HCT116 (cell line): ENCODE results near the gene NFATC1. TPM values are rescaled to one million over a fixed set of nuclear protein-coding genes. Genes with fewer than 3 reads are reported as not detected.

ENCODE experiments used
- ATAC-seq: fragments of 200-7000 bp; cut with Tn5 transposase; 2 replicates; pipeline ENCODE4 v1.9.1; 2020; ENCODE audit warnings: mild to moderate bottlenecking, moderate library complexity
- BruUV-seq: library from RNA; stranded (reverse); fragments of 400-500 nt; replicated peaks from 2 replicates; lab custom pipeline; 2021; lab: Mats Ljungman, UMichigan
- CTCF ChIA-PET: fragments of 300-600 bp; sonication (Branson Sonifier 250); formaldehyde crosslinking; loops from one replicate; lab custom pipeline; 2021; ENCODE audit warnings: antibody characterized with exemption; lab: Charles Lee
- POLR2A ChIA-PET: fragments of 300-600, 350-600 bp; sonication (Branson Sonifier 250); formaldehyde crosslinking; loops from one replicate; lab custom pipeline; 2021; ENCODE audit warnings: antibody characterized with exemption; lab: Charles Lee
- RAD21 ChIA-PET, 2 experiments: fragments of 300-600 bp; sonication (Branson Sonifier 250); formaldehyde crosslinking; loops; one replicate each; lab custom pipeline; 2023; ENCODE audit warnings: low total read pairs in 2 of 2; ENCODE audit not compliant: uncharacterized antibody in 2 of 2, unreplicated experiment in 2 of 2, low non-redundant PET in 1 of 2; lab: Charles Lee
- DNase-seq: peaks from one replicate; pipeline ENCODE4 v3.0.0-alpha.2; 2010; ENCODE audit warnings: low read depth, low spot score
- H2AFZ ChIP-seq: fragments of 200-600 bp; shearing (Covaris generic), sonication (generic); 2 replicates; pipeline ENCODE4 v1.6.1; 2017; ENCODE audit warnings: low read depth, mixed run types, mixed read lengths, antibody characterized with exemption, low read length; ENCODE audit not compliant: poor library complexity, severe bottlenecking
- H3K27ac ChIP-seq: 2 replicates; pipeline ENCODE4 v1.5.1; 2012; ENCODE audit warnings: low read depth, low read length
- H3K27me3 ChIP-seq: fragments of 200-600 bp; sonication (generic); 2 replicates; pipeline ENCODE4 v1.6.1; 2016; ENCODE audit warnings: mixed run types, low read length, mixed read lengths; ENCODE audit not compliant: insufficient read depth
- H3K36me3 ChIP-seq, 2 experiments: fragments of 200-500 bp in 1 of 2; fragments of 200-600 bp in 1 of 2; sonication (Bioruptor generic) in 1 of 2; sonication (generic) in 1 of 2; 2 replicates each; pipeline versions ENCODE4 v1.5.1 to v1.6.1; 2014 to 2016; ENCODE audit warnings: low read length in 2 of 2, inconsistent platforms in 1 of 2, mixed read lengths in 1 of 2, mixed run types in 1 of 2; ENCODE audit not compliant: insufficient read depth in 2 of 2, control insufficient read depth in 1 of 2
- H3K4me1 ChIP-seq, 2 experiments: fragments of 200-600 bp in 1 of 2; sonication (generic) in 1 of 2; 2 replicates each; pipeline versions ENCODE4 v1.5.1 to v1.6.1; 2012 to 2017; ENCODE audit warnings: low read length in 2 of 2, inconsistent platforms in 1 of 2, mild to moderate bottlenecking in 1 of 2, mixed read lengths in 1 of 2, mixed run types in 1 of 2, moderate library complexity in 1 of 2; ENCODE audit not compliant: insufficient read depth in 2 of 2, control insufficient read depth in 1 of 2
- H3K4me2 ChIP-seq: fragments of 200-600 bp; sonication (generic); 2 replicates; pipeline ENCODE4 v1.6.1; 2017; ENCODE audit warnings: mixed run types, low read length, mixed read lengths
- H3K4me3 ChIP-seq, 2 experiments: fragments of 200-600 bp in 1 of 2; sonication (generic) in 1 of 2; replicated peaks in 1 of 2; 2 replicates each; pipeline ENCODE4 v1.5.1; 2011 to 2016; ENCODE audit warnings: low read length in 2 of 2, control low read depth in 1 of 2, low read depth in 1 of 2, mild to moderate bottlenecking in 1 of 2, mixed read lengths in 1 of 2, mixed run types in 1 of 2
- H3K79me2 ChIP-seq: fragments of 200-600 bp; sonication (generic); 2 replicates; pipeline ENCODE4 v1.6.1; 2017; ENCODE audit warnings: mild to moderate bottlenecking, mixed run types, low read length, moderate library complexity, mixed read lengths; ENCODE audit not compliant: insufficient read depth
- H3K9ac ChIP-seq: fragments of 200-600 bp; sonication (generic); 2 replicates; pipeline ENCODE4 v1.6.1; 2016; ENCODE audit warnings: low read length, mixed read lengths
- H3K9me2 ChIP-seq: fragments of 200-600 bp; sonication (generic), shearing (Covaris generic); 2 replicates; pipeline ENCODE4 v1.6.1; 2017; ENCODE audit warnings: mixed run types, mild to moderate bottlenecking, moderate library complexity; ENCODE audit not compliant: insufficient read depth
- H3K9me3 ChIP-seq, 2 experiments: fragments of 200-500 bp in 1 of 2; fragments of 200-600 bp in 1 of 2; sonication (Bioruptor generic) in 1 of 2; sonication (generic) in 1 of 2; 2 replicates each; pipeline ENCODE4 v1.6.1; 2014 to 2017; ENCODE audit warnings: low read length in 2 of 2, mixed read lengths in 2 of 2, inconsistent platforms in 1 of 2, low read depth in 1 of 2, mild to moderate bottlenecking in 1 of 2, mixed run types in 1 of 2, moderate library complexity in 1 of 2; ENCODE audit not compliant: control insufficient read depth in 1 of 2, insufficient read depth in 1 of 2
- H4K20me1 ChIP-seq: fragments of 200-600 bp; sonication (generic), shearing (Covaris generic); 2 replicates; pipeline ENCODE4 v1.6.1; 2017; ENCODE audit warnings: mixed run types, mild to moderate bottlenecking, moderate library complexity; ENCODE audit not compliant: insufficient read depth
- CEBPB ChIP-seq: IDR thresholded peaks from 2 replicates; pipeline ENCODE4 v1.6.1; 2012; ENCODE audit warnings: low read depth
- ELF1 ChIP-seq: IDR thresholded peaks from 2 replicates; pipeline ENCODE4 v1.6.1; 2012; ENCODE audit warnings: low read depth, borderline replicate concordance
- EZH2phosphoT487 ChIP-seq: fragments of 200-600 bp; IDR thresholded peaks from 2 replicates; pipeline ENCODE4 v1.6.1; 2018; ENCODE audit warnings: antibody characterized with exemption, borderline replicate concordance
- FOSL1 ChIP-seq: IDR thresholded peaks from 2 replicates; pipeline ENCODE4 v1.6.1; 2012; ENCODE audit warnings: low read depth
- POLR2AphosphoS5 ChIP-seq: IDR thresholded peaks from 2 replicates; pipeline ENCODE4 v1.6.1; 2011; ENCODE audit warnings: mild to moderate bottlenecking, low read depth, low read length, moderate library complexity
- RAD21 ChIP-seq: IDR thresholded peaks from 2 replicates; pipeline ENCODE4 v1.6.1; 2012; ENCODE audit warnings: low read depth, mild to moderate bottlenecking
- SIN3A ChIP-seq: IDR thresholded peaks from 2 replicates; pipeline ENCODE4 v1.6.1; 2012; ENCODE audit warnings: low read depth
- SP1 ChIP-seq: IDR thresholded peaks from 2 replicates; pipeline ENCODE4 v1.6.1; 2012; ENCODE audit warnings: low read depth
- SRF ChIP-seq: IDR thresholded peaks from 2 replicates; pipeline ENCODE4 v1.6.1; 2012; ENCODE audit warnings: low read depth
- TCF7L2 ChIP-seq: IDR thresholded peaks from 2 replicates; pipeline ENCODE4 v1.7.0; 2011; ENCODE audit warnings: borderline replicate concordance, inconsistent platforms; ENCODE audit not compliant: insufficient read depth, insufficient read length; ENCODE audit errors: extremely low read depth
- YY1 ChIP-seq: IDR thresholded peaks from 2 replicates; pipeline ENCODE4 v1.6.1; 2011; ENCODE audit warnings: low read length, low read depth, moderate library complexity, mild to moderate bottlenecking; ENCODE audit not compliant: insufficient replicate concordance; ENCODE audit errors: extremely low read depth
- ZFX ChIP-seq: fragments of 450-650 bp; IDR thresholded peaks from 2 replicates; pipeline ENCODE4 v1.6.1; 2017
- ZNF274 ChIP-seq: fragments of 200-500 bp; sonication (Bioruptor generic); IDR thresholded peaks from 2 replicates; pipeline ENCODE4 v1.6.1; 2014; ENCODE audit warnings: mild to moderate bottlenecking, low read depth, low read length, inconsistent platforms
- intact Hi-C: fragments of 100-400 bp; cut with micrococcal nuclease; formaldehyde crosslinking; loops from 2 replicates; pipeline ENCODE4 v1.10.0; 2022
- total RNA-seq: library from RNA; stranded (reverse); gene quantifications from one replicate; pipeline ENCODE4 v1.2.1, GENCODE V29; 2021; ENCODE audit not compliant: unreplicated experiment
- TF ChIP-seq, protein P1 (sequence below): IDR thresholded peaks from 2 replicates; pipeline ENCODE4 v1.6.1; 2012; ENCODE audit warnings: low read depth
- TF ChIP-seq, protein P2 (sequence below): IDR thresholded peaks from 2 replicates; pipeline ENCODE4 v1.6.1; 2012
- TF ChIP-seq, protein P3 (sequence below): IDR thresholded peaks from 2 replicates; pipeline ENCODE4 v1.6.1; 2012
- TF ChIP-seq, protein P4 (sequence below), 3 experiments: fragments of 200-600 bp in 1 of 3; sonication (generic) in 1 of 3; IDR thresholded peaks in 2 of 3; conservative IDR thresholded peaks in 1 of 3; 2 replicates each; pipeline ENCODE4 v1.5.1; 2012 to 2017; ENCODE audit warnings: low read depth in 2 of 3, low read length in 2 of 3, antibody characterized with exemption in 1 of 3, borderline replicate concordance in 1 of 3, control low read depth in 1 of 3, mild to moderate bottlenecking in 1 of 3, mixed read lengths in 1 of 3, mixed run types in 1 of 3, moderate library complexity in 1 of 3; ENCODE audit not compliant: insufficient read depth in 1 of 3
- TF ChIP-seq, protein P5 (sequence below): IDR thresholded peaks from 2 replicates; pipeline ENCODE4 v1.6.1; 2011; ENCODE audit warnings: mild to moderate bottlenecking, low read length, moderate library complexity; ENCODE audit not compliant: insufficient replicate concordance; ENCODE audit errors: extremely low read depth

Gene NFATC1
- total RNA-seq, 1 experiment from 2014 or later, result 20.8 TPM

DNA sequence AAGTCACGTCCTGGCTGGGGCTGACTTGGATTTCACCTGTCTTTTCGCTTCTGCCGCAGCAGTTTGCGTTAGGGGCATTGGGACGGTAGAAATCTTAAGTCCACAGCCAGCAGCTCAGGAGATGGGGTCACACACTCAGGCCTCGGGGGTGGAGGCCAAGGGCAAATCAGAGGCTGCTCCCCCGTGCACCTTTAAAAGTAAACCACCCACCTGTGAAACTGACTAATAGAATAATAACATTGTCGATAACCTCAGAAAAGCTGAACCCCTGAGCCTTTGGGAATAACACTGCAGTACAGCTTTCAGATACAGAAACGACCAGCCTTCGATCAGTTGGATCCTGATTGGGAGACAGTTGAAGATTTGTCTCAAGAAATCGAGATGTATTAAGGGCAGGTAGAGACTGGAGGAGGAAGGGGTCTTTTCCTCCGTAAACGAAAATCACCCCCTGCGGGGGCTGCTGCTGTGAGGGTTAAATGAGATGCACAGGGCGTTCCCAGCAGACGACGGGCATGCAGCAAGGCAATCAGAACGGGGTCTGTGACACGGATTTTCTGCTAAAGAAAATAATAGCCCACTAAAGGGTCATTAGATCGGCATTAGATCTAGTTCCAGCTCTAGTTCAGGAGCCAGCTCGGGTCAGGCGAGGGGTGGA, 16.4 kb upstream of the NFATC1 start:
- Histone ChIP-seq H3K9me2 (no peaks in the 10 kb centered on the region), H3K9ac (no peak overlapping the region)
- DNase-seq, result no peak
- no peak for TF ChIP-seq SRF
- TF ChIP-seq POLR2AphosphoS5, result no peak; the same call in 1 of the 2 replicates
- TF ChIP-seq ZFX, result no peak
- TF ChIP-seq TCF7L2, result no peak
- TF ChIP-seq ELF1, result no peak
- no peak for TF ChIP-seq YY1
- TF ChIP-seq EZH2phosphoT487, result no peak
- no peak for TF ChIP-seq SIN3A
- TF ChIP-seq ZNF274, result no peak
- no peak for TF ChIP-seq CEBPB
- TF ChIP-seq, protein P1, sequence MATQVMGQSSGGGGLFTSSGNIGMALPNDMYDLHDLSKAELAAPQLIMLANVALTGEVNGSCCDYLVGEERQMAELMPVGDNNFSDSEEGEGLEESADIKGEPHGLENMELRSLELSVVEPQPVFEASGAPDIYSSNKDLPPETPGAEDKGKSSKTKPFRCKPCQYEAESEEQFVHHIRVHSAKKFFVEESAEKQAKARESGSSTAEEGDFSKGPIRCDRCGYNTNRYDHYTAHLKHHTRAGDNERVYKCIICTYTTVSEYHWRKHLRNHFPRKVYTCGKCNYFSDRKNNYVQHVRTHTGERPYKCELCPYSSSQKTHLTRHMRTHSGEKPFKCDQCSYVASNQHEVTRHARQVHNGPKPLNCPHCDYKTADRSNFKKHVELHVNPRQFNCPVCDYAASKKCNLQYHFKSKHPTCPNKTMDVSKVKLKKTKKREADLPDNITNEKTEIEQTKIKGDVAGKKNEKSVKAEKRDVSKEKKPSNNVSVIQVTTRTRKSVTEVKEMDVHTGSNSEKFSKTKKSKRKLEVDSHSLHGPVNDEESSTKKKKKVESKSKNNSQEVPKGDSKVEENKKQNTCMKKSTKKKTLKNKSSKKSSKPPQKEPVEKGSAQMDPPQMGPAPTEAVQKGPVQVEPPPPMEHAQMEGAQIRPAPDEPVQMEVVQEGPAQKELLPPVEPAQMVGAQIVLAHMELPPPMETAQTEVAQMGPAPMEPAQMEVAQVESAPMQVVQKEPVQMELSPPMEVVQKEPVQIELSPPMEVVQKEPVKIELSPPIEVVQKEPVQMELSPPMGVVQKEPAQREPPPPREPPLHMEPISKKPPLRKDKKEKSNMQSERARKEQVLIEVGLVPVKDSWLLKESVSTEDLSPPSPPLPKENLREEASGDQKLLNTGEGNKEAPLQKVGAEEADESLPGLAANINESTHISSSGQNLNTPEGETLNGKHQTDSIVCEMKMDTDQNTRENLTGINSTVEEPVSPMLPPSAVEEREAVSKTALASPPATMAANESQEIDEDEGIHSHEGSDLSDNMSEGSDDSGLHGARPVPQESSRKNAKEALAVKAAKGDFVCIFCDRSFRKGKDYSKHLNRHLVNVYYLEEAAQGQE, result no peak
- no peak for TF ChIP-seq RAD21
- TF ChIP-seq, protein P2, sequence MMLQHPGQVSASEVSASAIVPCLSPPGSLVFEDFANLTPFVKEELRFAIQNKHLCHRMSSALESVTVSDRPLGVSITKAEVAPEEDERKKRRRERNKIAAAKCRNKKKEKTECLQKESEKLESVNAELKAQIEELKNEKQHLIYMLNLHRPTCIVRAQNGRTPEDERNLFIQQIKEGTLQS, result no peak
- no peak for TF ChIP-seq FOSL1
- TF ChIP-seq, protein P3, sequence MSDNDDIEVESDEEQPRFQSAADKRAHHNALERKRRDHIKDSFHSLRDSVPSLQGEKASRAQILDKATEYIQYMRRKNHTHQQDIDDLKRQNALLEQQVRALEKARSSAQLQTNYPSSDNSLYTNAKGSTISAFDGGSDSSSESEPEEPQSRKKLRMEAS, result no peak
- TF ChIP-seq, protein P4, sequence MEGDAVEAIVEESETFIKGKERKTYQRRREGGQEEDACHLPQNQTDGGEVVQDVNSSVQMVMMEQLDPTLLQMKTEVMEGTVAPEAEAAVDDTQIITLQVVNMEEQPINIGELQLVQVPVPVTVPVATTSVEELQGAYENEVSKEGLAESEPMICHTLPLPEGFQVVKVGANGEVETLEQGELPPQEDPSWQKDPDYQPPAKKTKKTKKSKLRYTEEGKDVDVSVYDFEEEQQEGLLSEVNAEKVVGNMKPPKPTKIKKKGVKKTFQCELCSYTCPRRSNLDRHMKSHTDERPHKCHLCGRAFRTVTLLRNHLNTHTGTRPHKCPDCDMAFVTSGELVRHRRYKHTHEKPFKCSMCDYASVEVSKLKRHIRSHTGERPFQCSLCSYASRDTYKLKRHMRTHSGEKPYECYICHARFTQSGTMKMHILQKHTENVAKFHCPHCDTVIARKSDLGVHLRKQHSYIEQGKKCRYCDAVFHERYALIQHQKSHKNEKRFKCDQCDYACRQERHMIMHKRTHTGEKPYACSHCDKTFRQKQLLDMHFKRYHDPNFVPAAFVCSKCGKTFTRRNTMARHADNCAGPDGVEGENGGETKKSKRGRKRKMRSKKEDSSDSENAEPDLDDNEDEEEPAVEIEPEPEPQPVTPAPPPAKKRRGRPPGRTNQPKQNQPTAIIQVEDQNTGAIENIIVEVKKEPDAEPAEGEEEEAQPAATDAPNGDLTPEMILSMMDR (IDR thresholded peaks at IDR 0.05 in 2 of 3, conservative IDR thresholded peaks at IDR 0.05 in 1 of 3; ENCODE audit: borderline replicate concordance in 1 of 3, insufficient read depth in 1 of 3, low read depth in 2 of 3, low read length in 2 of 3), result no peak
- TF ChIP-seq, protein P5, sequence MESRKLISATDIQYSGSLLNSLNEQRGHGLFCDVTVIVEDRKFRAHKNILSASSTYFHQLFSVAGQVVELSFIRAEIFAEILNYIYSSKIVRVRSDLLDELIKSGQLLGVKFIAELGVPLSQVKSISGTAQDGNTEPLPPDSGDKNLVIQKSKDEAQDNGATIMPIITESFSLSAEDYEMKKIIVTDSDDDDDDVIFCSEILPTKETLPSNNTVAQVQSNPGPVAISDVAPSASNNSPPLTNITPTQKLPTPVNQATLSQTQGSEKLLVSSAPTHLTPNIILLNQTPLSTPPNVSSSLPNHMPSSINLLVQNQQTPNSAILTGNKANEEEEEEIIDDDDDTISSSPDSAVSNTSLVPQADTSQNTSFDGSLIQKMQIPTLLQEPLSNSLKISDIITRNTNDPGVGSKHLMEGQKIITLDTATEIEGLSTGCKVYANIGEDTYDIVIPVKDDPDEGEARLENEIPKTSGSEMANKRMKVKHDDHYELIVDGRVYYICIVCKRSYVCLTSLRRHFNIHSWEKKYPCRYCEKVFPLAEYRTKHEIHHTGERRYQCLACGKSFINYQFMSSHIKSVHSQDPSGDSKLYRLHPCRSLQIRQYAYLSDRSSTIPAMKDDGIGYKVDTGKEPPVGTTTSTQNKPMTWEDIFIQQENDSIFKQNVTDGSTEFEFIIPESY, result no peak
- TF ChIP-seq SP1, result no peak
- TF ChIP-seq, all 23 proteins: peak for 0
- BruUV-seq, result no TSS peak
- POLR2A ChIA-PET, result no interaction called here
- Histone ChIP-seq H3K27me3 (no peaks in the 10 kb centered on the region), H2AFZ (no peak overlapping the region), H3K36me3 (no peaks in the 10 kb centered on the region; a peak in 1 of 4 replicates), H3K4me1 (peaks cover 0 to 5% of the 10 kb centered on the region in 2 experiments; a peak in 1 of 4 replicates), H3K4me3 (no peak overlapping the region), H3K9me3 (no peaks in the 10 kb centered on the region), H4K20me1 (no peaks in the 10 kb centered on the region), H3K79me2 (no peaks in the 10 kb centered on the region), H3K27ac (no peak overlapping the region), H3K4me2 (peak overlapping the region; percentile 50)
- CTCF ChIA-PET, result interaction anchor here (0.7 to 1.0 kb wide), 2 partner anchors 14 to 776 kb away, joined by 3 read pairs; no protein-coding TSS in a partner anchor
- RAD21 ChIA-PET, result no interaction called here
- ATAC-seq, result no peak; the same call in 1 of the 2 replicates
- intact Hi-C loops, result loop anchor here (1.0 to 5.0 kb wide), 2 partner anchors 265 to 588 kb away; no protein-coding TSS in a partner anchor
